Hippocampal formation (tissue), 2 donors: ENCODE measurements around the gene FBXL19.

Experiments
- DNase-seq, 2 donors: peaks; one replicate each; lab custom pipeline; 2025; lab: John Stamatoyannopoulos, UW

Gene FBXL19

GRCh38 chr16:30895627-30896260, 27.6 kb upstream of the FBXL19 start:
- no peak for DNase-seq

DNA sequence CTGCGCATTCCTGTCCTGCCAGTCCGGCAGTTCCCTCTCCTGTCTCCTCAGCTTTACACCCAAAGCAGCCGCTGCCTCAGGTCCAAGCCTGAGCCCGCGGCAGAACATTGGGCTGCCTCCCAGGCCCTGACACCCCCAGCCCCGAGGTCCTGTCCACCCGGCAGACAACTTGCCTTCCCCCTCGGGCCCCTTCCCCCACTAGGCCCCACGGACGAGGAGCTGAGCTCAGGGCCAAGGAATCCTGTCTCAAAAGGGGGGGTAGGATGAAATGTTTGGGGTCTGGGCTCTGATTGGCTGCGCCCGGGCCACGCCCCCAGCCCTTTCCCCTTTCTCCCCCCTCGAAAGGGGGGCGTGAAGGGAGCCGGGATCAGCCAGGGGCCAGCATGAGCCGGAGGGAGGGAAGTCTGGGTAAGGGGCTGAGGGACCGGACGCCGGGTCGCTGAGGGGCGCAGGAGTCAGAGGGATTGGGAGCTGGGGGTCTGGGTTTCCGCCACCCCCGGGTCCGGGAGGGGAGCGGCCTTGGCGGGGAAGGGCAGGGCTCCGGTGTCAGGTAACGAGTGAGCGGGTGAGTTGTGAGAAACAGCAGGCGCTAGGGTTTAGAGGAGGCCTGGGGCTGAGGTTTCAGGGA, 27.0 kb upstream of the FBXL19 start, which contains the start of gene CTF1:
CTF1 (plus strand) TSS at position 354 of the 628 bp plus-strand sequence; CDS start at position 384, 30 bp downstream.
- peak; percentile 18 to 50 for DNase-seq

DNA sequence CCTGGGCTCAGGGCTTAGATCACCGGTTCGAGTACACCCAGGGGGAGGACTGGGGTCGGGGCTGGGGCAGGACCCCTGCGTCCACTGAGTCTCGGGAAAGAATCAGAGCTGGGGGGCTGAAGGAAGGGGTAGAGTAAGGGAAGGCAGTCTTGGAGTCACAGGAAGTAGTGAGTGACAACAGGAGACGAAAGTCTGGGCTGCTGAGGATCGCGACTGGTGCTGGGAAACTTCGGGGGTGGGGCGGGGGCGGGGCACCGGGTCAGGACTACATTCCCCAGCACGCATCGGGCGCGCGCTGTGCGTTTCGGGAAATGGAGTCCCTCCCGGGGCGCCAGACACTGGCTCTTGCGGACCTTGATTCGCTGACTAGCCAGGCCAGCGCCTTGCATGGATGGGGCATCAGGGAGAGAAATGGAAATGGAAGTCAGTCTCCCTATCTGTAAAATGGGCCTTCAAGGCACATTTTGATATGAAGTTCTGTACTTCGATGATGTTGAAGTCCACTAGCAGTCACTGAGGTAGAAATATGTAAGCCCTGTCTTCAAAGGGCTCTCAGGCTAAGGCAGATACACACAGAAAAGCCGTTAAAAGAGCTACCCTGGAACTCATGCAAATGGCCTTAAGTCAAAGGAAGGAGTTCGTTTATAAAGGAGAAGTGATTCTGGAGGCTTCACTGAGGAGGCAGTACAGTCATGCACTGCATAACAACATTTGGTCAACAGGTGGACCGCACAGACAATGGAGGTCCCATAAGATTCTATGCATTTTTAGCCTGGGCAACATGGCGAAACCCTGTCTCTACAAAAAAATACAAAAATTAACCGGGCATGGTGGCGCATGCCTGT, 26.3 kb upstream of the FBXL19 start:
- DNase-seq: peak; percentile 84 to 92

- no peak for DNase-seq
Measured at GRCh38 chr16:30899794-30900193, 23.6 kb upstream of the FBXL19 start.

DNA sequence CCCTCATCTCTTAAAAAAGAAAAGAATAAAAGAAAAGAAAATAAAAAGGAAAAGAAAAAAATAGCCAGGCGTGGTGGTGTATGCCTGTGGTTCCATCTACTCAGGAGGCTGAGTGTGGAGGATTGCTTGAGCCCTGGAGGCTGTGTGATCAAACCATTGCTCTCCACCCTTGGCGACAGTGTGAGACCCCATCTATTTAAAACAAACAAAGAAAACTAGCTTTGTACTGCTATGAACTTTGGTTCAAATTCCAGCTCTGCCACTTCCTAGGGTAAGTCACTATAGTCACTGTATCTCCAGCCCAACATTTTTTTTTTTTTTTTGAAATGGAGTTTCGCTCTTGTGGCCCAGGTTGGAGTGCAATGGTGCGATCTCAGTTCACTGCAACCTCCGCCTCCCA, 22.8 kb upstream of the FBXL19 start:
- DNase-seq: no peak

GRCh38 chr16:30901201-30902028, 22.0 kb upstream of the FBXL19 start:
- DNase-seq: no peak

DNA sequence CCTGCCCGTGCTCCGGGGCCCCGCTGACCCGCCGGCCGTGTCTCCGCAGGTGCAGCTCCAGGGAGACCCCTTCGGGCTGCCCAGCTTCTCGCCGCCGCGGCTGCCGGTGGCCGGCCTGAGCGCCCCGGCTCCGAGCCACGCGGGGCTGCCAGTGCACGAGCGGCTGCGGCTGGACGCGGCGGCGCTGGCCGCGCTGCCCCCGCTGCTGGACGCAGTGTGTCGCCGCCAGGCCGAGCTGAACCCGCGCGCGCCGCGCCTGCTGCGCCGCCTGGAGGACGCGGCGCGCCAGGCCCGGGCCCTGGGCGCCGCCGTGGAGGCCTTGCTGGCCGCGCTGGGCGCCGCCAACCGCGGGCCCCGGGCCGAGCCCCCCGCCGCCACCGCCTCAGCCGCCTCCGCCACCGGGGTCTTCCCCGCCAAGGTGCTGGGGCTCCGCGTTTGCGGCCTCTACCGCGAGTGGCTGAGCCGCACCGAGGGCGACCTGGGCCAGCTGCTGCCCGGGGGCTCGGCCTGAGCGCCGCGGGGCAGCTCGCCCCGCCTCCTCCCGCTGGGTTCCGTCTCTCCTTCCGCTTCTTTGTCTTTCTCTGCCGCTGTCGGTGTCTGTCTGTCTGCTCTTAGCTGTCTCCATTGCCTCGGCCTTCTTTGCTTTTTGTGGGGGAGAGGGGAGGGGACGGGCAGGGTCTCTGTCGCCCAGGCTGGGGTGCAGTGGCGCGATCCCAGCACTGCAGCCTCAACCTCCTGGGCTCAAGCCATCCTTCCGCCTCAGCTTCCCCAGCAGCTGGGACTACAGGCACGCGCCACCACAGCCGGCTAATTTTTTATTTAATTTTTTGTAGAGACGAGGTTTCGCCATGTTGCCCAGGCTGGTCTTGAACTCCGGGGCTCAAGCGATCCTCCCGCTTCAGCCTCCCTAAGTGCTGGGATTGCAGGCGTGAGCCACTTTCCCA, 21.1 kb upstream of the FBXL19 start:
- peak; percentile 24 to 59 for DNase-seq

DNA sequence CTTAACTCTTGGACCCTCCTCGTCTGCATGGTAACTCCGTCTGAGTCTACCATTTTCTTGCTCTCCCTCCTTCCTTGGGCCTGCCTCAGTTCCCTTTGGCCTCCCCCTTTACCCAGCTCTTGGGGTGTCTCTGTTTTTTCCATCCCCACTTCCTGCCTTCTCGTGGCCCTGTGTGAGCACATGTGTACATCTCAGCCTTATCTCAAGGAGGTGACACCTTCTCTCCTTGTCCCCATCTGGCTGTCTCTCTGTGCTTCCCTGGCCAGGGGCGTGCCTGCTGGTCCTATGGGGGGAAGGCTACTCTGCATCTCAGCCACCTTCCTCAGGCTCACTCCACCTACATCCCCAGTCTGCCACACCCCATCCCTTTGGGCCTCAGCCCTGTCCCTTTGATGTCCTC, 20.4 kb upstream of the FBXL19 start:
- no peak for DNase-seq

- DNase-seq: peak in 1 of 2 donors; percentile 21
Measured at GRCh38 chr16:30903596-30903995, 19.8 kb upstream of the FBXL19 start.

GRCh38 chr16:30904114-30904780, 19.1 kb upstream of the FBXL19 start:
- no peak for DNase-seq

GRCh38 chr16:30907064-30907463, 16.3 kb upstream of the FBXL19 start:
- no peak for DNase-seq

- no peak for DNase-seq
Measured at GRCh38 chr16:30910427-30911029, 12.8 kb upstream of the FBXL19 start.

- no peak for DNase-seq
Measured at GRCh38 chr16:30912794-30913412, 10.5 kb upstream of the FBXL19 start.

GRCh38 chr16:30914830-30915229, 8.5 kb upstream of the FBXL19 start:
- no peak for DNase-seq

DNA sequence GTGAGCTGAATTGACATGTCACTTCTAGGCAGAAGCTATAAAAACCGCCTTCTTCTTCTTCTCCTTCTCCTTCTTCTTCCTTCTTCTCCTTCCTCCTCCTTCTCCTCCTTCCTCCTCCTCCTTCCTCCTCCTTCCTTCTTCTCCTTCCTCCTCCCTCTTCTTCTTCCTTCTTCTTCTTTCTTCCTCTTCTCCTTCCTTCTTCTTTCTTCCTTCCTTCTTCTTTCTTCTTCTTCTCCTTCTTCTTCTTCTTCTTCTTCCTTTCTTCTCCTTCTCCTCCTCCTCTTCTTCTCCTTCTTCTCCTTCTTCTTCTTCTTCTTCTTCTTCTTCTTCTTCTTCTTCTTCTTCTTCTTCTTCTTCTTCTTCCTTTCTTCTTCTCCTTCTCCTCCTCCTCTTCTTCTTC, 4.8 kb upstream of the FBXL19 start:
- no peak for DNase-seq

DNA sequence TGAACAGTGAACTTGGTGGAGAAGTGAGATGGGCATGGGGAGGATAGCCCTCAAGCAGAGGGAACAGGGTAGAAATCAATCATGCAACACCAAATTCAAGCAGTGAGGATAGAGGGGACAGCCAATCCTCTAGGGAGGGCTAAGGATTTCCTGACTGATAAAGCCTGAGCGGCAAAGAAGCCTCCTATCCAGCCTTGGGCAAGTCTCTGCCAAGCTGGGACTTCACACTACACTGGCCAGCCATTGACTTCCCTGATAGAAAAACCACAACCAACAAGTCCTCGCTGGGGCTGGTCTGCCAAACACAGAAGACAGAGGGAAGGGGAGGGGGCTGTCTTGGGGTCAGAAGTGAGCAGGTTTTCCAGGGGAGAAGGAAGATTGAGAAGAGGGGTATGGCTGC, 2.5 kb upstream of the FBXL19 start:
- DNase-seq: no peak

GRCh38 chr16:30921459-30921747, 2.0 kb upstream of the FBXL19 start:
- no peak for DNase-seq

GRCh38 chr16:30921748-30922419, 1.5 kb upstream of the FBXL19 start:
- DNase-seq: peak; percentile 79 to 88

DNA sequence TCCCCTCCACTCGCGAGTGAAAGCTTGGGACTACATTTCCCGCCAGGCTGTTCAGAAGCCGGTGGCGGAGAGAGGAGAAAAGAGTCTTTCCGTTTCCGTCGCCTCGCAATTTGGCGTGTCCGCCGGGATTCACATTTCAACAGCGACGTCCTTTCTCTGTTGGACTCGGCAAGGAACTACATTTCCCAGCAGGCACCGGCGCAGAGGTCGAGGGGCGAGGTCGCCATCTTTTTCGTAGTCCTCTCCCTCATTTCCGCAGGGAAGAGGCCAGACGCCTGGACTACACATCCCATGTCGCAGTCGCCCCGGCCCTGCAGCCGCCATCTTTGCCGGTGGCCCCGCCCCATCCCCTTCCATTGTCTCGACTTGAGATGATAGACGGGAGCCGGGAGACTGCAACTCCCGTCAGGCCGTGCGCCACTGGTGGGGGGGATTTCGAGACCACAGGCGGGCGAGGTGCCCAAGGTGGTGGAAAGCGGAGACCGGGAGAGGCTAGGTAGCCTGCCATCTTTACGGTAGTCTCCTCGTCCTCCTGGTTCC, 882 bp upstream of the FBXL19 start:
- peak; percentile 100 for DNase-seq
